ENCODE measurements around the gene GJA4.

Gene GJA4

DNA sequence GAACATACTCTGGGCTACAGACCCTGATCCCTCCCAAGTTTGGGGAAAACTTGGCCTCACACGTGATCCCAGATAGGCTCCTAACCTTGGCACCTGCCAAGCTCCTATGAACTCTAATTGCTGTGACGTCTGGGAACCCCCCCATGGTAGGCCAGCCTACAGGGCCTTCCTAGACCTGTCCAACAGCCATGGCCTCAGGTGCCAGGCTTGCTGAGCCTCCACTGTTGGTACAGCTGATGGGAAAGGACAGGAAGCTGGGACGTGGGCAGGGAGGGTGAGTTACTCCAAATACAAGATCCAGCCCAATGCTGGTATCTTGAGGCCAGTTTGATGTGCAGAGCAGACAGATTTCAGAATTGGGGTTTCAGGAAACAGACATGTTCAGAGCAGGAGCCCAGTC is 47.6 kb downstream of the GJA4 start:
- DNase-seq: no peak

GRCh38 chr1:34842073-34842472 is 49.3 kb downstream of the GJA4 start:
- DNase-seq: no peak

DNA sequence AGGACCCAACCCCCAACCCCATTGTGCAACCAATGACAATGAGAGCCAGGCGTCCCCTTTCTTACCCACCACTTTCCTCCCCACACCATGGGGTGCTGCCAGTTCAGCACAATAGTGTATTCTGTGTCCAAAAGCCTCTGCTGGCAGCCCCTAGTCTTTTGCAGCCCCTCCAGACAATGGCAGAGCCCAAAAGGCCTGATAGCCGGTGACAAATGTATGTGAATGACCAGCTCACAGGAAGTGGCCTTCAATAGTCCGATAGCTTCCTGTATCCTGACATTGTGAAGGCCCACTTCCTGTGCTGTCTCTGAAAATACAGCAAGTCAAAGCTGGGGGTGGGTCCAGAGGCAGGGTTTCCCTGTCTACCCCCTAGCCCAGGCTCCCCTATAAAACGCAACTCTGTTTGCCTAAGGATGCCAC is 50.2 kb downstream of the GJA4 start:
- DNase-seq: no peak

GRCh38 chr1:34843392-34844251 is 50.8 kb downstream of the GJA4 start:
- no peak for DNase-seq

DNA sequence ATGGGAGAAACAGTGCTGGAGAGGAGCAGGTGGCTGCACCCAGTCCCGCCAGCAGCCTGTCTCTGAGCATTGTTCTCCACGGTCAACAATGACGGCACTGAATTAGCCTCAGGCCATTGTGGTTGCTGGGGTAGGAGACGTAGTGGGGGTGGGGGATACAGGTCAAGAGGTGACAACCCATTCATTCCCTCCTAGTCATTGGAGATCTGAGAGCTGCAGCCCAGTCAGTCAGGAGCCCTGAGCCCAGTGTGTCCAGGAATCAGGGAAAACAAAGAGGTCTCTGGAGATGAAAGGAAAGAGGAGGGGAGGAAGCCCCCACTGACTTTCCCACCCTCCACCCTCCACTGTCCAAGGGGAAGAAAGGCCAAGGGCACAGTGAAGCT is 51.4 kb downstream of the GJA4 start:
- no peak for DNase-seq

Data from activated CD4-positive, CD25-positive, alpha-beta regulatory T cell (primary cell).